HL-60 (cell line): Measurements from ENCODE around the gene TNFAIP8.

Source experiments
- CTCF ChIP-seq: IDR thresholded peaks from one replicate; pipeline ENCODE4 v1.5.1; 2011; ENCODE audit warnings: low read length, control low read depth, inconsistent platforms; ENCODE audit not compliant: insufficient read depth
- GABPA ChIP-seq: IDR thresholded peaks from 2 replicates; pipeline ENCODE4 v1.6.1; 2012; ENCODE audit warnings: low read depth
- POLR2AphosphoS5 ChIP-seq: IDR thresholded peaks from 2 replicates; pipeline ENCODE4 v1.6.1; 2012; ENCODE audit warnings: low read depth
- SPI1 ChIP-seq: IDR thresholded peaks from 2 replicates; pipeline ENCODE4 v1.6.1; 2012; ENCODE audit warnings: low read depth, mild to moderate bottlenecking, borderline replicate concordance
- TF ChIP-seq, protein P1 (sequence below): IDR thresholded peaks from 2 replicates; pipeline ENCODE4 v1.6.1; 2012; ENCODE audit warnings: low read depth; ENCODE audit not compliant: insufficient replicate concordance

DNA sequence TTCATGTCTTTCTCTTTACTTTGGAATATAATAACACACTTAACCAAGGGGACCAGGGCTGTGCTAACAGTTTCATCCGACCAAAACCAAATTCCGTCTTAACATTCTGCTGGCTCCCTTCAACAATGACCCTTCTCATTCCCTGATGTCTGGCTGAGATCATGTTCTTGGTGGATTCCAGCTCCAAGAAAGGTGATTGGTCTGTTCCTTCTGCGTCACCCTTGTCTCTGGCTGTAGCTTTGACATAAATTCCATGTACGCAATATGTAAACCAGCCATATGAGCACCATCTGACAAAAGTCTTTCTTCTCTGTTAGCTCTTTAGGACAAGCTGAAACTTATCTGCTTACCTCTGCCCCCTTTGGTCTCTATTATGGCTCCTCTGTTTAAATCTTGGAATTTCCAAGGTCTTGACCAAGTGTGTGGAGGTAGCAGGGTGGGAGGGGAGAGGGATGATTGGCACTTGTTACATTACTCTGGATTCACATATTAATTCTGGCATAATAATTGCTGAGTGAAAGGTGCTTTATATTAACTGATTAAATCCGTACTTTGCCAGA lies 50.8 kb downstream of the TNFAIP8 start:
- no peak for TF ChIP-seq POLR2AphosphoS5
- TF ChIP-seq CTCF: no peak
- no peak for TF ChIP-seq GABPA
- TF ChIP-seq SPI1: no peak
- TF ChIP-seq, protein P1, sequence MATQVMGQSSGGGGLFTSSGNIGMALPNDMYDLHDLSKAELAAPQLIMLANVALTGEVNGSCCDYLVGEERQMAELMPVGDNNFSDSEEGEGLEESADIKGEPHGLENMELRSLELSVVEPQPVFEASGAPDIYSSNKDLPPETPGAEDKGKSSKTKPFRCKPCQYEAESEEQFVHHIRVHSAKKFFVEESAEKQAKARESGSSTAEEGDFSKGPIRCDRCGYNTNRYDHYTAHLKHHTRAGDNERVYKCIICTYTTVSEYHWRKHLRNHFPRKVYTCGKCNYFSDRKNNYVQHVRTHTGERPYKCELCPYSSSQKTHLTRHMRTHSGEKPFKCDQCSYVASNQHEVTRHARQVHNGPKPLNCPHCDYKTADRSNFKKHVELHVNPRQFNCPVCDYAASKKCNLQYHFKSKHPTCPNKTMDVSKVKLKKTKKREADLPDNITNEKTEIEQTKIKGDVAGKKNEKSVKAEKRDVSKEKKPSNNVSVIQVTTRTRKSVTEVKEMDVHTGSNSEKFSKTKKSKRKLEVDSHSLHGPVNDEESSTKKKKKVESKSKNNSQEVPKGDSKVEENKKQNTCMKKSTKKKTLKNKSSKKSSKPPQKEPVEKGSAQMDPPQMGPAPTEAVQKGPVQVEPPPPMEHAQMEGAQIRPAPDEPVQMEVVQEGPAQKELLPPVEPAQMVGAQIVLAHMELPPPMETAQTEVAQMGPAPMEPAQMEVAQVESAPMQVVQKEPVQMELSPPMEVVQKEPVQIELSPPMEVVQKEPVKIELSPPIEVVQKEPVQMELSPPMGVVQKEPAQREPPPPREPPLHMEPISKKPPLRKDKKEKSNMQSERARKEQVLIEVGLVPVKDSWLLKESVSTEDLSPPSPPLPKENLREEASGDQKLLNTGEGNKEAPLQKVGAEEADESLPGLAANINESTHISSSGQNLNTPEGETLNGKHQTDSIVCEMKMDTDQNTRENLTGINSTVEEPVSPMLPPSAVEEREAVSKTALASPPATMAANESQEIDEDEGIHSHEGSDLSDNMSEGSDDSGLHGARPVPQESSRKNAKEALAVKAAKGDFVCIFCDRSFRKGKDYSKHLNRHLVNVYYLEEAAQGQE: no peak
